Iris pigment epithelial cell (primary cell): ENCODE results near the gene PPP1R12C.
"Not testable (repeated sequence)": the region's sequence is repeated elsewhere in the genome, so short reads cannot be mapped to it uniquely, and the experiment has no call there.

Source experiments
- DNase-seq: peaks from one replicate; pipeline ENCODE4 v3.0.0-alpha.2; 2011; ENCODE audit warnings: low read depth

PPP1R12C gene

GRCh38 chr19:55112246-55112776 is 5.1 kb downstream of the PPP1R12C start:
- no peak for DNase-seq

GRCh38 chr19:55111238-55111831 is 6.1 kb downstream of the PPP1R12C start:
- no peak for DNase-seq

- DNase-seq = no peak
Observed at GRCh38 chr19:55109527-55110291, 7.7 kb downstream of the PPP1R12C start.

GRCh38 chr19:55107252-55107651 is 10.2 kb downstream of the PPP1R12C start:
- DNase-seq = not testable (repeated sequence)

GRCh38 chr19:55106591-55106990 is 10.8 kb downstream of the PPP1R12C start:
- DNase-seq = no peak

- DNase-seq = no peak
Observed at GRCh38 chr19:55105237-55105636, 12.2 kb downstream of the PPP1R12C start.

GRCh38 chr19:55103190-55103589 is 14.2 kb downstream of the PPP1R12C start:
- no peak for DNase-seq

- no peak for DNase-seq
Observed at GRCh38 chr19:55101261-55101660, 16.2 kb downstream of the PPP1R12C start.

GRCh38 chr19:55099557-55100506 is 17.6 kb downstream of the PPP1R12C start:
- no peak for DNase-seq

GRCh38 chr19:55098716-55099556 is 18.5 kb downstream of the PPP1R12C start:
- DNase-seq = no peak

- no peak for DNase-seq
Observed at GRCh38 chr19:55097864-55098715, 19.3 kb downstream of the PPP1R12C start.

- DNase-seq = no peak
Observed at GRCh38 chr19:55096061-55096701, 21.3 kb downstream of the PPP1R12C start.

GRCh38 chr19:55095260-55096060 is 22.0 kb downstream of the PPP1R12C start:
- no peak for DNase-seq

GRCh38 chr19:55094456-55095259 is 22.8 kb downstream of the PPP1R12C start:
- DNase-seq = no peak

- no peak for DNase-seq
Observed at GRCh38 chr19:55092423-55093318, 24.8 kb downstream of the PPP1R12C start.

GRCh38 chr19:55091955-55092354 is 25.5 kb downstream of the PPP1R12C start:
- no peak for DNase-seq
